IPS-20b (cell line): ENCODE data around the gene TMEM128.
A peak's percentile ranks its signal among the peaks of the same experiment; 100 is the strongest.

Experiments used
- H3K27ac ChIP-seq: one replicate; pipeline ENCODE4 v1.5.1; 2013; ENCODE audit warnings: low read length
- H3K27me3 ChIP-seq: 2 replicates; pipeline ENCODE4 v1.6.1; 2013; ENCODE audit warnings: mild to moderate bottlenecking, low read length, inconsistent platforms; ENCODE audit not compliant: insufficient read depth
- H3K36me3 ChIP-seq: 2 replicates; pipeline ENCODE4 v1.6.1; 2013; ENCODE audit warnings: low read depth, mild to moderate bottlenecking, inconsistent platforms, low read length, moderate library complexity; ENCODE audit not compliant: insufficient read depth
- H3K4me1 ChIP-seq: 2 replicates; pipeline ENCODE4 v1.6.1; 2013; ENCODE audit warnings: mild to moderate bottlenecking, control low read depth, inconsistent platforms, low read length, moderate library complexity; ENCODE audit not compliant: insufficient read depth
- H3K4me3 ChIP-seq: 2 replicates; pipeline ENCODE4 v1.5.1; 2013; ENCODE audit warnings: mild to moderate bottlenecking, low read length, inconsistent platforms
- H3K9ac ChIP-seq: 2 replicates; pipeline ENCODE4 v1.6.1; 2013; ENCODE audit warnings: low read depth, mild to moderate bottlenecking, inconsistent platforms, low read length, moderate library complexity
- H3K9me3 ChIP-seq: 2 replicates; pipeline ENCODE4 v1.6.1; 2013; ENCODE audit warnings: mild to moderate bottlenecking, low read depth, low read length, inconsistent platforms; ENCODE audit not compliant: insufficient read depth

TMEM128 gene

GRCh38 chr4:4248029-4248884 lies at the start of gene TMEM128:
TSS of gene TMEM128 (minus strand) at chr4:4248223. CDS start at chr4:4248202, 21 bp downstream.
- Histone ChIP-seq H3K9me3 (no peaks in the 10 kb centered on the region), H3K27me3 (peaks cover 6% of the 10 kb centered on the region; the same call in 1 of the 2 replicates), H3K36me3 (peaks cover 31% of the 10 kb centered on the region), H3K4me1 (peaks cover 8% of the 10 kb centered on the region), H3K27ac (peak within 1 kb of the TSS; percentile 83), H3K4me3 (peak within 1 kb of the TSS; percentile 80), H3K9ac (peak within 1 kb of the TSS; percentile 93)

DNA sequence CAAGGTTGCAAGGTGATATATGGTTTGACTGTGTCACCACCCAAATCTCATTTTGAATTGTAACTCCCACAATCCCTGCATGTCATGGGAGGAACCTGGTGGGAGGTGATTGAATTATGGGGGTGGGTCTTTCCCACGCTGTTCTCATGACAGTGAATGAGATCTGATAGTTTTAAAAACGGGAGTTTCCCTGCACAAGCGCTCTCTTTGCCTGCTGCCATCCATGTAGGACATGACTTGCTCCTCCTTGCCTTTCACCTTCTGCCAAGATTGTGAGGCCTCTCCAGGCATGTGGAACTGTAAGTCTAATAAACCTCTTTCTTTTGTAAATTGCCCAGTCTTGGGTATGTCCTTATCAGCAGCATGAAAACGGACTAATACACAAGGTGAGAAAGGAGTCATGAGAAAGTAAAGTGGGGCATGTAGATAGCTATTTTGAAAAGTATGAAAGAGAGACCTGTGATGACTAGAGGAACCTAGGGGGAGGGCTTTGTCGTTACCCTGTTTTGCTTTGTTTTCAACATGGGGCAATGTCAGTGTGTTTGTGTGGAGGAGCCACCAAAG lies 48.3 kb upstream of the TMEM128 start:
- Histone ChIP-seq H3K4me1 (no peaks in the 10 kb centered on the region), H3K9me3 (no peaks in the 10 kb centered on the region), H3K27me3 (no peaks in the 10 kb centered on the region), H3K9ac (no peak overlapping the region), H3K4me3 (no peak overlapping the region), H3K36me3 (0 out of 2 replicates have a peak, but pooled peaks cover 11% of the 10 kb centered on the region), H3K27ac (no peak overlapping the region)

DNA sequence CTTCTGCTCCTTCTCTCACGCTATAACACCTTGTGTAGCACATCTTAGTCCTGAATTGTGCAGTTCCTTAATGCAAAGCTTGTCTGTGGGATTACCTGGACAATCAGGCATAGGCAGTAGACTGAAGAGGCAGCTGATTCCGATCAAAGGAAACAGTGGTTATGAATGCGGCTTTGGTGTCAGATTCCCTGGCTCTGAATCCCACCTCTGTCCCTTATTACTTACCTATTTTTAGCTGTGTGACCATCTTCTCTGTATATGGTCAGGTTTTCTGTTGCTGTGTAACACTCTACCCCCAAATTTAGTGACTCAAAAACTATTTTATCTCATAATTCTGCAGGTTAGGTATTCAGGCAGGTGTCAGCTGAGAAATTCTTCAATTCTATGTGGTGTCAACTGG lies 45.3 kb upstream of the TMEM128 start:
- 0 out of 2 replicates have a peak, but pooled peaks cover 6% of the 10 kb centered on the region for H3K36me3 ChIP-seq
- no peak overlapping the region for H3K9ac ChIP-seq
- H3K9me3 ChIP-seq = no peaks in the 10 kb centered on the region
- H3K4me1 ChIP-seq = peaks cover 11% of the 10 kb centered on the region
- H3K27ac ChIP-seq = no peak overlapping the region
- H3K4me3 ChIP-seq = no peak overlapping the region
- H3K27me3 ChIP-seq = no peaks in the 10 kb centered on the region

- Histone ChIP-seq H3K4me1 (peaks cover 11% of the 10 kb centered on the region), H3K27ac (peak within 1 kb of the TSS; percentile 61), H3K27me3 (no peaks in the 10 kb centered on the region), H3K4me3 (peak within 1 kb of the TSS; percentile 100), H3K9ac (peak within 1 kb of the TSS; percentile 96), H3K36me3 (peaks cover 18% of the 10 kb centered on the region), H3K9me3 (no peaks in the 10 kb centered on the region)
Measured at GRCh38 chr4:4289941-4290850, 42.2 kb upstream of the TMEM128 start, which contains the start of the genes LYAR and ZBTB49. TSS of gene LYAR (minus strand) at chr4:4290154. CDS start at chr4:4283742, 6,412 bp downstream. TSS of gene ZBTB49 (plus strand) at chr4:4290251. CDS start at chr4:4299946, 9,695 bp downstream.

- no peaks in the 10 kb centered on the region for H3K9me3 ChIP-seq
- peaks cover 11% of the 10 kb centered on the region for H3K4me1 ChIP-seq
- H3K27ac ChIP-seq = peak overlapping the region; percentile 61
- peak overlapping the region; percentile 96 for H3K9ac ChIP-seq
- H3K4me3 ChIP-seq = peak overlapping the region; percentile 100
- peaks cover 24% of the 10 kb centered on the region for H3K36me3 ChIP-seq
- H3K27me3 ChIP-seq = no peaks in the 10 kb centered on the region
Measured at GRCh38 chr4:4289597-4289940, 41.5 kb upstream of the TMEM128 start.

GRCh38 chr4:4289055-4289454 lies 41.0 kb upstream of the TMEM128 start:
- H3K36me3 ChIP-seq = peaks cover 29% of the 10 kb centered on the region
- peaks cover 11% of the 10 kb centered on the region for H3K4me1 ChIP-seq
- peak overlapping the region; percentile 100 for H3K4me3 ChIP-seq
- no peaks in the 10 kb centered on the region for H3K9me3 ChIP-seq
- no peaks in the 10 kb centered on the region for H3K27me3 ChIP-seq
- H3K27ac ChIP-seq = no peak overlapping the region
- peak overlapping the region; percentile 96 for H3K9ac ChIP-seq

DNA sequence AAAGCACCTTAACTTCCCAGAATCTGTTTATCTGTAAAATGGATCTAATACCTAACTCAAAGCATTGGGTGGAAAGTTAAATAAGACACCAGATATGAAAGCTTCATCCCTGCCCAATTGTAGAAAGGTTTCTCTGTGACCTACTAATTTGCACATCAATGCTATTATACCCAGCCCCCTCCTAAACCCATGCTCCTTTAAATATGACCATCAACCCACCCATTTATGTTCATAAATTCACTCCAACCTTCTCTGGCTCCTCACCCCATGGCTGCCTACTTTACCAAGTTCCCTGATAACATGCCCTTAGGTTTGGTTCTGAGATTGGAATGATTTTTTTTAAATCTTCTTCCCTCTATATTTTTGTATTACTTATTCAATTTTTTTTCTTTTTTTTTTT lies 40.1 kb upstream of the TMEM128 start:
- H3K36me3 ChIP-seq = peaks cover 39% of the 10 kb centered on the region
- H3K27ac ChIP-seq = no peak overlapping the region
- no peaks in the 10 kb centered on the region for H3K27me3 ChIP-seq
- H3K9ac ChIP-seq = no peak overlapping the region
- H3K9me3 ChIP-seq = no peaks in the 10 kb centered on the region
- peaks cover 11% of the 10 kb centered on the region for H3K4me1 ChIP-seq
- H3K4me3 ChIP-seq = no peak overlapping the region

DNA sequence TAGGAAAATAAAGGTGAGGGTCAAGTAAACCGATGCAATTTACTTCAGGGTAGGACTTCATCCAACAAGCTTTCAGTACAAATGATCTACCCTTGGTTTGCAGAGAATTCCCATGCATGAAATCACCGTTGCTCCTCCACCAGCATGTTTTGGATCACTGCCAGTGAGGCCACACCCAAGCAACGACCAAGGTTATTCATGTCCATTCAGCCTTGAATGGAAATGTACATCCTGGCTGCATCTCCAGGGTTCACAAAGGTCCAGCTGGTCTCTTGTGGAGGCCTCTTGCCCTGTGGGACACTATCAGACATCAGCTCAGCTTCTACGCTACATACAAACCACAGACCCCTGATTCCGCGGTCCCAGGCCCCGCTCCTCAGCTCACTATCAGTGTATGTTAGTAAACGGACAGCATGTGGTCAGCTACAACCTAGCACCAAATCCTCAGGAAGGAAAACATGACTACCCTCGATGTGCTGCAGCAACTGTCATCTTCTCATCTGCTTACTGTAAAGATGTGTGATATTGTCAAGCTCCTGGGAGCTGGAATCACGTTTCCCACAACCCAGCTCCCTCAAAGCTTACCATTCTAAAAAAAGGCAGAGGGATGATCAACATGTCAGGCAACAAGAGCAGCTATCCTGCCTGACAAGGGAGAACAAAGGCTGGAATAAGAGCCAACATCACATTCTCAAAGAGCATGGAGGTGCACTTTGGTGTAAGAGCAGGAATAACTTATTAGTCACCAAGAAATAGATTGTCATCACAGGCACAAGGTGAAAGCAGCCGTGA lies 37.0 kb upstream of the TMEM128 start:
- Histone ChIP-seq H3K9me3 (no peaks in the 10 kb centered on the region), H3K9ac (no peak overlapping the region), H3K27me3 (no peaks in the 10 kb centered on the region), H3K4me3 (no peak overlapping the region), H3K36me3 (peaks cover 64% of the 10 kb centered on the region), H3K27ac (no peak overlapping the region), H3K4me1 (peaks cover 6% of the 10 kb centered on the region; the same call in 1 of the 2 replicates)

- Histone ChIP-seq H3K36me3 (peaks cover 94% of the 10 kb centered on the region), H3K27ac (no peak overlapping the region), H3K4me3 (no peak overlapping the region), H3K9ac (no peak overlapping the region), H3K9me3 (no peaks in the 10 kb centered on the region), H3K4me1 (no peaks in the 10 kb centered on the region), H3K27me3 (no peaks in the 10 kb centered on the region)
Measured at GRCh38 chr4:4281787-4282186, 33.8 kb upstream of the TMEM128 start.

GRCh38 chr4:4277531-4277930 lies 29.5 kb upstream of the TMEM128 start:
- Histone ChIP-seq H3K9ac (no peak overlapping the region), H3K36me3 (peaks cover 95% of the 10 kb centered on the region), H3K4me1 (no peaks in the 10 kb centered on the region), H3K27me3 (no peaks in the 10 kb centered on the region), H3K9me3 (no peaks in the 10 kb centered on the region), H3K27ac (no peak overlapping the region), H3K4me3 (no peak overlapping the region)

GRCh38 chr4:4274226-4274625 lies 26.2 kb upstream of the TMEM128 start:
- Histone ChIP-seq H3K9me3 (no peaks in the 10 kb centered on the region), H3K4me1 (no peaks in the 10 kb centered on the region), H3K4me3 (no peak overlapping the region), H3K9ac (no peak overlapping the region), H3K27me3 (no peaks in the 10 kb centered on the region), H3K27ac (no peak overlapping the region), H3K36me3 (peaks cover 95% of the 10 kb centered on the region)
